ENCODE results near the gene PFKFB4. TPM values are rescaled to one million over a fixed set of nuclear protein-coding genes. Genes with fewer than 3 reads are reported as not detected.

Gene PFKFB4
- total RNA-seq, 1 experiment from 2014 or later, result 12.3 TPM

DNA sequence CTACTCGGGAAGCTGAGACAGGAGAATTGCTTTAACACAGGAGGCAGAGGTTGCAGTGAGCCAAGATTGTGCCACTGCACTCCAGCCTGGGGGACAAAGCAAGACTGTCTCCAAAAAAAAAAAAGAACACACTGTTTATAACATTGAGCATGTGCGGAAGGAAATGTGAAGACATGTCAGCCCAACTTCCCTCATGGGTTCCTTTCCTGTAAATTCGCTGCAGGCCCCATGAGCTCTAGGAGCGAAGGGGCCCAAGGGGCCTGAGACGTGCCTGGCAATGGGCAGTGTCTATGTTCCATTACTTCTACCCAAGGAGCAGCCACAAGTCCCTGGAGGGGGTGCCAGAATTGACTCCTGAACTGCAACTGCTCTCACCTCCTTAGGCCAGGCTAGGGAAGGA is 3.2 kb downstream of the PFKFB4 start:
- Histone ChIP-seq H3K9ac (ENCODE audit: extremely low read depth, insufficient read length, low read length) (no peak overlapping the region), H3K9me3 (ENCODE audit: control insufficient read depth, low read depth, low read length) (no peaks in the 10 kb centered on the region), H4K5ac (ENCODE audit: insufficient read length, low read depth, low read length) (no peak overlapping the region), H2AFZ (ENCODE audit: low read length) (no peak overlapping the region), H3T11ph (ENCODE audit: low read length) (no peak overlapping the region), H4K91ac (ENCODE audit: insufficient read length, low read depth, low read length) (no peak overlapping the region), H3K18ac (ENCODE audit: insufficient read length, low read depth, low read length) (no peak overlapping the region), H3K4ac (ENCODE audit: low read depth, low read length) (no peak overlapping the region), H2BK12ac (ENCODE audit: insufficient read length, low read depth, low read length) (no peak overlapping the region), H3K23me2 (ENCODE audit: insufficient read length, low read depth, low read length, poor library complexity, severe bottlenecking) (peaks cover 7% of the 10 kb centered on the region), H3K56ac (ENCODE audit: insufficient read length, low read depth, low read length) (no peak overlapping the region), H3K23ac (ENCODE audit: insufficient read length, low read depth, low read length) (no peak overlapping the region), H3K4me1 (ENCODE audit: insufficient read depth, low read length) (peaks cover 9% of the 10 kb centered on the region; the same call in 1 of the 2 replicates), H2BK120ac (ENCODE audit: low read depth, low read length, poor library complexity, severe bottlenecking) (no peak overlapping the region), H3K27ac (ENCODE audit: insufficient read length, low read depth, low read length) (no peak overlapping the region), H3K27me3 (ENCODE audit: insufficient read depth, low read length) (no peaks in the 10 kb centered on the region), H3K79me1 (ENCODE audit: insufficient read depth, low read depth, low read length, poor library complexity, severe bottlenecking) (no peaks in the 10 kb centered on the region), H4K20me1 (ENCODE audit: control insufficient read depth, insufficient read depth, insufficient read length) (no peaks in the 10 kb centered on the region), H2BK20ac (ENCODE audit: low read depth, low read length, poor library complexity, severe bottlenecking) (no peak overlapping the region), H2BK5ac (ENCODE audit: insufficient read length, low read length) (no peak overlapping the region), H3K79me2 (ENCODE audit: insufficient read depth, low read length) (peaks cover 2% of the 10 kb centered on the region; the same call in 1 of the 2 replicates), H2AK5ac (ENCODE audit: insufficient read length, low read length) (no peak overlapping the region), H2BK15ac (ENCODE audit: low read depth, low read length) (no peak overlapping the region), H3K4me2 (ENCODE audit: insufficient read depth, insufficient read length, low read length) (no peak overlapping the region), H3K14ac (ENCODE audit: insufficient read depth, low read length) (no peak overlapping the region), H4K8ac (replicated peaks; ENCODE audit: insufficient read length, low read depth, low read length) (no peak overlapping the region)
- peaks cover 33 to 41% of the 10 kb centered on the region in 2 experiments for H3K4me1 Mint-ChIP-seq
- H3K4me3 Mint-ChIP-seq, result no peak overlapping the region; a peak in 1 of 5 replicates
- peak overlapping the region in 2 of 3 experiments; percentile 73 to 74; a peak in 2 of 7 replicates for H3K27ac Mint-ChIP-seq
- H3K9me3 Mint-ChIP-seq, result no peaks in the 10 kb centered on the region
- TF ChIP-seq CTCF (conservative IDR thresholded peaks at IDR 0.05), result no peak
- no peaks in the 10 kb centered on the region for H3K27me3 Mint-ChIP-seq (ENCODE audit: low read depth)
- no CpG with 5 or more reads among the region's 5 CpGs for WGBS (ENCODE audit: extremely low coverage, insufficient read length, low lambda C conversion rate)
- no peak for DNase-seq
- peaks cover 9 to 45% (median 19%) of the 10 kb centered on the region in 3 experiments; a peak in 6 of 7 replicates for H3K36me3 Mint-ChIP-seq (ENCODE audit: insufficient read depth in 1 of 3, low read depth in 3 of 3)
